HepG2 (cell line): ENCODE data around the gene CYP2C8. TPM values are rescaled to one million over a fixed set of nuclear protein-coding genes. Genes with fewer than 3 reads are reported as not detected.
"Not testable (repeated sequence)": the region's sequence is repeated elsewhere in the genome, so short reads cannot be mapped to it uniquely, and the experiment has no call there.

Source experiments
- ATAC-seq: fragments of 200-7000 bp; cut with Tn5 transposase; 3 replicates; pipeline ENCODE4 v1.9.1; 2020; ENCODE audit warnings: mild to moderate bottlenecking, moderate library complexity
- BruUV-seq: library from RNA; stranded (reverse); fragments of 400-500 nt; replicated peaks from 2 replicates; lab custom pipeline; 2021; lab: Mats Ljungman, UMichigan
- CTCF ChIA-PET: fragments of 300-600 bp; formaldehyde crosslinking; extraction: SDS; loops from one replicate; lab custom pipeline; 2021; ENCODE audit warnings: low total read pairs, inconsistent platforms, low intra/inter-chr PET ratio; lab: Yijun Ruan, JAX
- POLR2A ChIA-PET: fragments of 350-600 bp; sonication (Branson Sonifier 250); formaldehyde crosslinking; loops from one replicate; lab custom pipeline; 2020; ENCODE audit warnings: antibody characterized with exemption, inconsistent platforms; lab: Yijun Ruan, JAX
- DNase-seq: peaks from one replicate; pipeline ENCODE4 v3.0.0-alpha.2; 2015; ENCODE audit warnings: low spot score
- FAIRE-seq: peaks from 3 replicates; lab custom pipeline; 2011; peaks lifted over from hg19 to GRCh38; lab: Jason Lieb, UNC
- H2AFZ ChIP-seq: one replicate; pipeline ENCODE4 v1.6.1; 2011; ENCODE audit warnings: low read length, inconsistent platforms
- H3K27ac ChIP-seq: fragments of 300-600 bp; 3 replicates; pipeline ENCODE4 v1.8.0; 2011; ENCODE audit warnings: mixed run types, mild to moderate bottlenecking, mixed read lengths, low read length, inconsistent platforms; ENCODE audit not compliant: insufficient read depth; ENCODE audit errors: extremely low read length
- H3K27me3 ChIP-seq, 2 experiments: fragments of 200-600 bp in 1 of 2; 2 replicates in 1 of 2; 3 replicates in 1 of 2; pipeline versions ENCODE4 v1.6.0 to v1.8.0; 2011; ENCODE audit warnings: low read length in 2 of 2, mild to moderate bottlenecking in 2 of 2, moderate library complexity in 2 of 2, inconsistent platforms in 1 of 2; ENCODE audit not compliant: insufficient read depth in 2 of 2, control insufficient read depth in 1 of 2
- H3K36me3 ChIP-seq, 2 experiments: fragments of 200-600 bp in 1 of 2; replicated peaks in 1 of 2; 2 replicates in 1 of 2; 3 replicates in 1 of 2; pipeline versions ENCODE4 v1.5.1 to v1.8.0; 2011; ENCODE audit warnings: low read length in 2 of 2, inconsistent platforms in 1 of 2; ENCODE audit not compliant: insufficient read depth in 2 of 2, control insufficient read depth in 1 of 2
- H3K4me1 ChIP-seq: 2 replicates; pipeline ENCODE4 v1.5.1; 2012; ENCODE audit warnings: low read length, inconsistent platforms; ENCODE audit not compliant: insufficient read depth
- H3K4me2 ChIP-seq: 2 replicates; pipeline ENCODE4 v1.6.0; 2011; ENCODE audit warnings: low read depth, low read length, inconsistent platforms
- H3K4me3 ChIP-seq, 3 experiments: fragments of 200-600 bp in 1 of 3; sonication (generic), shearing (Covaris generic) in 1 of 3; replicated peaks in 1 of 3; 2 replicates each; pipeline ENCODE4 v1.5.1; 2011 to 2016; ENCODE audit warnings: low read length in 3 of 3, inconsistent platforms in 2 of 3, low read depth in 2 of 3, mild to moderate bottlenecking in 2 of 3, control low read depth in 1 of 3, mixed read lengths in 1 of 3; ENCODE audit not compliant: insufficient read depth in 1 of 3
- H3K79me2 ChIP-seq: one replicate; pipeline ENCODE4 v1.6.1; 2011; ENCODE audit warnings: low read length, inconsistent platforms; ENCODE audit not compliant: insufficient read depth
- H3K9ac ChIP-seq: 2 replicates; pipeline ENCODE4 v1.6.0; 2011; ENCODE audit warnings: mild to moderate bottlenecking, low read depth, low read length, inconsistent platforms; ENCODE audit not compliant: insufficient read depth
- H3K9me3 ChIP-seq: 2 replicates; pipeline ENCODE4 v1.5.1; 2012; ENCODE audit warnings: mild to moderate bottlenecking, low read length
- H4K20me1 ChIP-seq: 2 replicates; pipeline ENCODE4 v1.6.0; 2011; ENCODE audit warnings: inconsistent platforms, mild to moderate bottlenecking, low read length, moderate library complexity; ENCODE audit not compliant: insufficient read depth
- PAXIP1 ChIP-seq: sonication (generic); formaldehyde crosslinking; conservative IDR thresholded peaks from 2 replicates; pipeline ENCODE4 v1.4.0; 2020; ENCODE audit warnings: mild to moderate bottlenecking, missing genetic modification reagents, moderate library complexity
- RARA ChIP-seq: IDR thresholded peaks from 2 replicates; pipeline ENCODE4 v1.6.1; 2016; ENCODE audit warnings: missing genetic modification reagents, missing compliant biosample characterization
- SIX1 ChIP-seq: sonication (generic); formaldehyde crosslinking; IDR thresholded peaks from 2 replicates; pipeline ENCODE4 v1.4.0; 2020; ENCODE audit warnings: missing genetic modification reagents, borderline replicate concordance
- STAT6 ChIP-seq: sonication (generic); formaldehyde crosslinking; IDR thresholded peaks from 2 replicates; pipeline ENCODE4 v1.4.0; 2020; ENCODE audit warnings: missing genetic modification reagents, mild to moderate bottlenecking, borderline replicate concordance
- ZMYM2 ChIP-seq: sonication (generic); formaldehyde crosslinking; IDR thresholded peaks from 2 replicates; pipeline ENCODE4 v1.8.0; 2022; ENCODE audit warnings: mild to moderate bottlenecking, missing genetic modification reagents
- ZNF687 ChIP-seq: sonication (generic); formaldehyde crosslinking; IDR thresholded peaks from 2 replicates; pipeline ENCODE4 v1.5.1; 2020; ENCODE audit warnings: mild to moderate bottlenecking, missing genetic modification reagents, moderate library complexity
- whole genome bisulfite sequencing: methylation state at CpG from one replicate; pipeline ENCODE4 v1.1.6; 2017; ENCODE audit warnings: low lambda C conversion rate; 5-methylcytosine and 5-hydroxymethylcytosine counted together
- in situ Hi-C: cut with HindIII; loops from 2 replicates; pipeline ENCODE4 v1.10.0; 2017; ENCODE audit warnings: low pct_unique_long_range_greater_than_20kb; ENCODE audit not compliant: extremely low pct_ligation_motif_present
- intact Hi-C: fragments of 100-400 bp; cut with micrococcal nuclease; formaldehyde crosslinking; loops from one replicate; pipeline ENCODE4 v1.10.0; 2022; ENCODE audit not compliant: unreplicated experiment
- polyA plus RNA-seq, 8 experiments: library from polyadenylated mRNA; depleted of rRNA in 3 of 8; stranded (reverse) in 7 of 8; unstranded in 1 of 8; fragments of >200 nt; fragmentation: Illumina TruSeq in 4 of 8; extraction: Trizol in 4 of 8; gene quantifications; 2 replicates each; pipeline versions ENCODE4 v1.2.1 to v1.2.3, GENCODE V29; 2011 to 2016; ENCODE audit warnings: low read depth in 4 of 8, missing spikeins in 1 of 8, mixed read lengths in 1 of 8; ENCODE audit not compliant: insufficient read depth in 1 of 8
- total RNA-seq, 5 experiments: library from RNA; depleted of rRNA; stranded (reverse); fragments of >200 nt; fragmentation: Illumina TruSeq; extraction: Trizol; gene quantifications; 2 replicates each; pipeline ENCODE4 v1.2.3, GENCODE V29; 2016; ENCODE audit warnings: low read depth in 1 of 5

Gene CYP2C8
- total and polyA plus RNA-seq, 2 of the 13 experiments (the other 11 are each of a cell fraction or from before 2014, with no cell fraction given): 0.09 to 0.15 TPM

GRCh38 chr10:95110823-95111222 is 41.5 kb upstream of the CYP2C8 start:
- H3K27ac ChIP-seq, H3K36me3 ChIP-seq, CTCF ChIA-PET, BruUV-seq, H3K9me3 ChIP-seq, in situ Hi-C loops, H3K27me3 ChIP-seq, FAIRE-seq, H4K20me1 ChIP-seq, POLR2A ChIA-PET, H3K79me2 ChIP-seq, H3K9ac ChIP-seq, intact Hi-C loops, H2AFZ ChIP-seq, DNase-seq: not testable (repeated sequence)
- Histone ChIP-seq H3K4me3 (0 out of 6 replicates have a peak overlapping the region, but pooled peaks of 1 of the 3 experiments have one; percentile 9), H3K4me2 (peak overlapping the region; percentile 65), H3K4me1 (peaks cover 37% of the 10 kb centered on the region)
- 0% methylated on average over 3 of the region's 6 CpGs for WGBS
- TF ChIP-seq ZNF687 (CRISPR knock-in tag): 0 out of 2 replicates have a peak, but pooled peaks have one; percentile 12
- ATAC-seq: peak; percentile 43; the same call in 2 of the 3 replicates

- no peaks in the 10 kb centered on the region for H3K79me2 ChIP-seq
- no peak overlapping the region for H2AFZ ChIP-seq
- no peaks in the 10 kb centered on the region for H3K36me3 ChIP-seq
- intact Hi-C loops (no loop called here), in situ Hi-C loops (no loop called here)
- H3K27ac ChIP-seq: no peak overlapping the region
- DNase-seq: peak; percentile 27
- no peaks in the 10 kb centered on the region for H4K20me1 ChIP-seq
- no peak; the same call in 2 of the 3 replicates for ATAC-seq
- H3K4me1 ChIP-seq: peaks cover 25% of the 10 kb centered on the region
- 0% methylated on average over 1 of the region's 1 CpG for WGBS
- H3K27me3 ChIP-seq: no peaks in the 10 kb centered on the region
- peak overlapping the region; percentile 18 for H3K4me2 ChIP-seq
- H3K9ac ChIP-seq: no peak overlapping the region
- no peaks in the 10 kb centered on the region for H3K9me3 ChIP-seq
- POLR2A ChIA-PET: no interaction called here
- FAIRE-seq: no peak
- CTCF ChIA-PET: no interaction called here
- H3K4me3 ChIP-seq: no peak overlapping the region
- no TSS peak for BruUV-seq
- TF ChIP-seq SIX1 (CRISPR knock-in tag): 0 out of 2 replicates have a peak, but pooled peaks have one; percentile 25
- peak; percentile 81 for TF ChIP-seq PAXIP1 (CRISPR knock-in tag)
- TF ChIP-seq ZMYM2: no peak
- peak; percentile 21; the same call in 1 of the 2 replicates for TF ChIP-seq RARA
- no peak for TF ChIP-seq STAT6 (CRISPR knock-in tag)
Measured at GRCh38 chr10:95097805-95098204, 28.5 kb upstream of the CYP2C8 start.
